ENCODE measurements around the gene UROC1.

- TF ChIP-seq CTCF (conservative IDR thresholded peaks at IDR 0.05) (no peak), ZFX (IDR thresholded peaks at IDR 0.05) (no peak)
Measured at GRCh38 chr3:126438186-126438585, 79.4 kb downstream of the UROC1 start.

All from C4-2B (cell line).